ENCODE data around the gene SMG1.
"Not testable (repeated sequence)": the region's sequence is repeated elsewhere in the genome, so short reads cannot be mapped to it uniquely, and the experiment has no call there.

- not testable (repeated sequence) for TF ChIP-seq ZBTB33 (IDR thresholded peaks at IDR 0.05; ENCODE audit: extremely low read depth, insufficient replicate concordance, low read length); SRF (IDR thresholded peaks at IDR 0.05; ENCODE audit: low read depth); CTCF (IDR thresholded peaks at IDR 0.05 in 2 of 3, conservative IDR thresholded peaks at IDR 0.05 in 1 of 3; ENCODE audit: borderline replicate concordance in 1 of 3, insufficient read depth in 1 of 3, low read depth in 2 of 3, low read length in 2 of 3); EZH2 (IDR thresholded peaks at IDR 0.05); CEBPB (IDR thresholded peaks at IDR 0.05; ENCODE audit: low read depth); EZH2phosphoT487 (IDR thresholded peaks at IDR 0.05; ENCODE audit: borderline replicate concordance); SP1 (IDR thresholded peaks at IDR 0.05; ENCODE audit: low read depth); SIN3A (IDR thresholded peaks at IDR 0.05; ENCODE audit: low read depth); POLR2A (IDR thresholded peaks at IDR 0.05; ENCODE audit: borderline replicate concordance, extremely low read depth, insufficient read depth, insufficient read length); POLR2AphosphoS5 (IDR thresholded peaks at IDR 0.05; ENCODE audit: low read depth, low read length); REST (IDR thresholded peaks at IDR 0.05; ENCODE audit: low read depth)
Measured at GRCh38 chr16:18877259-18877658, 48.9 kb downstream of the SMG1 start.

All from HCT116 (cell line).